Neutrophil (primary cell): ENCODE data around the gene PDZD8.

ENCODE experiments used
- H3K27ac ChIP-seq: fragments of 200-600 bp; sonication (generic); 2 replicates; pipeline ENCODE4 v1.5.1; 2016; ENCODE audit warnings: mild to moderate bottlenecking, moderate library complexity
- H3K27me3 ChIP-seq: fragments of 200-600 bp; sonication (generic); 2 replicates; pipeline ENCODE4 v1.6.0; 2016; ENCODE audit warnings: mild to moderate bottlenecking
- H3K36me3 ChIP-seq: fragments of 200-600 bp; sonication (generic); 2 replicates; pipeline ENCODE4 v1.5.1; 2017
- H3K4me1 ChIP-seq, 2 experiments: fragments of 200-600 bp in 1 of 2; sonication (generic) in 1 of 2; 1 replicate in 1 of 2; 2 replicates in 1 of 2; pipeline versions ENCODE4 v1.5.1 to v1.6.1; 2013 to 2016; ENCODE audit warnings: low read depth in 1 of 2, low read length in 1 of 2, mild to moderate bottlenecking in 1 of 2, moderate library complexity in 1 of 2; ENCODE audit not compliant: control insufficient read depth in 1 of 2, insufficient read depth in 1 of 2
- H3K4me3 ChIP-seq, 2 experiments: fragments of 200-600 bp in 1 of 2; sonication (generic) in 1 of 2; 1 replicate in 1 of 2; 2 replicates in 1 of 2; pipeline ENCODE4 v1.5.1; 2013 to 2016; ENCODE audit warnings: low read depth in 1 of 2, low read length in 1 of 2, mild to moderate bottlenecking in 1 of 2, moderate library complexity in 1 of 2
- H3K9me3 ChIP-seq: fragments of 200-600 bp; sonication (generic); 2 replicates; pipeline ENCODE4 v1.5.1; 2016
- TF ChIP-seq, protein P1 (sequence below): fragments of 200-600 bp; sonication (generic); IDR thresholded peaks from 2 replicates; pipeline ENCODE4 v1.5.1; 2016; ENCODE audit warnings: antibody characterized with exemption

PDZD8 gene, protein sequence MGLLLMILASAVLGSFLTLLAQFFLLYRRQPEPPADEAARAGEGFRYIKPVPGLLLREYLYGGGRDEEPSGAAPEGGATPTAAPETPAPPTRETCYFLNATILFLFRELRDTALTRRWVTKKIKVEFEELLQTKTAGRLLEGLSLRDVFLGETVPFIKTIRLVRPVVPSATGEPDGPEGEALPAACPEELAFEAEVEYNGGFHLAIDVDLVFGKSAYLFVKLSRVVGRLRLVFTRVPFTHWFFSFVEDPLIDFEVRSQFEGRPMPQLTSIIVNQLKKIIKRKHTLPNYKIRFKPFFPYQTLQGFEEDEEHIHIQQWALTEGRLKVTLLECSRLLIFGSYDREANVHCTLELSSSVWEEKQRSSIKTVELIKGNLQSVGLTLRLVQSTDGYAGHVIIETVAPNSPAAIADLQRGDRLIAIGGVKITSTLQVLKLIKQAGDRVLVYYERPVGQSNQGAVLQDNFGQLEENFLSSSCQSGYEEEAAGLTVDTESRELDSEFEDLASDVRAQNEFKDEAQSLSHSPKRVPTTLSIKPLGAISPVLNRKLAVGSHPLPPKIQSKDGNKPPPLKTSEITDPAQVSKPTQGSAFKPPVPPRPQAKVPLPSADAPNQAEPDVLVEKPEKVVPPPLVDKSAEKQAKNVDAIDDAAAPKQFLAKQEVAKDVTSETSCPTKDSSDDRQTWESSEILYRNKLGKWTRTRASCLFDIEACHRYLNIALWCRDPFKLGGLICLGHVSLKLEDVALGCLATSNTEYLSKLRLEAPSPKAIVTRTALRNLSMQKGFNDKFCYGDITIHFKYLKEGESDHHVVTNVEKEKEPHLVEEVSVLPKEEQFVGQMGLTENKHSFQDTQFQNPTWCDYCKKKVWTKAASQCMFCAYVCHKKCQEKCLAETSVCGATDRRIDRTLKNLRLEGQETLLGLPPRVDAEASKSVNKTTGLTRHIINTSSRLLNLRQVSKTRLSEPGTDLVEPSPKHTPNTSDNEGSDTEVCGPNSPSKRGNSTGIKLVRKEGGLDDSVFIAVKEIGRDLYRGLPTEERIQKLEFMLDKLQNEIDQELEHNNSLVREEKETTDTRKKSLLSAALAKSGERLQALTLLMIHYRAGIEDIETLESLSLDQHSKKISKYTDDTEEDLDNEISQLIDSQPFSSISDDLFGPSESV

DNA sequence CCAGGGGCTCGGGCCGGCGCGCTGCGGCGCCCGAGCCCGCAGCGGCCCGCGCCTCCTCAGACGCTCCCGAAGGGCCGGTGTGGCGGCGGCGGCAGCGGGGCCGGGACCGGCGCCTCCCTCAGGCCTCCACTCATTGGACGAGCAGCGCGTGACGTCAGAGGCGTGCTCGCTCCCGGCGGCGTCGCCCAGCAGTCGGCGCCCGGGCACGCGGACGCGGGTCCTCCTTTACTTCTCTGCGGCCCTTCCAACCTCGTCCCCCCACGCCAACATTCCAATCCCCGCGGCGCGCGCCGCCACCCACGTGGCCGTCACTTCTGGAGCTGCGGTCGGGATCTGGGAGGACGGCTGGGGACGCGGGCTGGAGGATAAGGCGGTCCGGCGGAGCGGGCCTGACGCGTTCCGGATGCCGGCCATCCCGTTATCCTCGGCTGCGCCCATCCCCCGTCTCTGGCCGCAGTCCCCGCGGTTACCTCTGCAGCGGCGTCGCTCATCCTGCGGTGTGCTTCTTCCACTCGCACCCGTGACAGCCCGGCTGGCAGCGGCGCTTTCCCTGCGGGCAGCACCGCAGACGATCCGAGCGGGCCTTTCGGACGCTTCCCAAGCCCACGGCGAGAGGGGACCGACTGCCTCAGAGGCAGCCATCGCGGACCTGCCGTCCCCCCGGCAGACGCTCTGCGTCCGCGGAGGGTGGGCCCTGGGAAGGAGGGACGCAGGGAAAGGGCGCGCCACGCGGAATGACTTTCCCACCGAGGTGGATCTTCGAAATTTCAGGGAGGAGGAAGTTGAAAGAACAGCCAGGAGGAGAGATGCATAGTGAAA lies at the start of gene PDZD8:
PDZD8 (minus strand) TSS at position 81 of the 819 bp plus-strand sequence. CDS start 213 bp downstream, outside the sequence.
- peak within 1 kb of the TSS; percentile 98 to 99 for H3K4me3 ChIP-seq
- no peaks in the 10 kb centered on the region for H3K36me3 ChIP-seq
- no peaks in the 10 kb centered on the region for H3K27me3 ChIP-seq
- peaks cover 32 to 39% of the 10 kb centered on the region in 2 experiments for H3K4me1 ChIP-seq
- peak within 1 kb of the TSS; percentile 96 for H3K27ac ChIP-seq
- TF ChIP-seq, protein P1, sequence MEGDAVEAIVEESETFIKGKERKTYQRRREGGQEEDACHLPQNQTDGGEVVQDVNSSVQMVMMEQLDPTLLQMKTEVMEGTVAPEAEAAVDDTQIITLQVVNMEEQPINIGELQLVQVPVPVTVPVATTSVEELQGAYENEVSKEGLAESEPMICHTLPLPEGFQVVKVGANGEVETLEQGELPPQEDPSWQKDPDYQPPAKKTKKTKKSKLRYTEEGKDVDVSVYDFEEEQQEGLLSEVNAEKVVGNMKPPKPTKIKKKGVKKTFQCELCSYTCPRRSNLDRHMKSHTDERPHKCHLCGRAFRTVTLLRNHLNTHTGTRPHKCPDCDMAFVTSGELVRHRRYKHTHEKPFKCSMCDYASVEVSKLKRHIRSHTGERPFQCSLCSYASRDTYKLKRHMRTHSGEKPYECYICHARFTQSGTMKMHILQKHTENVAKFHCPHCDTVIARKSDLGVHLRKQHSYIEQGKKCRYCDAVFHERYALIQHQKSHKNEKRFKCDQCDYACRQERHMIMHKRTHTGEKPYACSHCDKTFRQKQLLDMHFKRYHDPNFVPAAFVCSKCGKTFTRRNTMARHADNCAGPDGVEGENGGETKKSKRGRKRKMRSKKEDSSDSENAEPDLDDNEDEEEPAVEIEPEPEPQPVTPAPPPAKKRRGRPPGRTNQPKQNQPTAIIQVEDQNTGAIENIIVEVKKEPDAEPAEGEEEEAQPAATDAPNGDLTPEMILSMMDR = peak; percentile 32
- H3K9me3 ChIP-seq = no peaks in the 10 kb centered on the region

DNA sequence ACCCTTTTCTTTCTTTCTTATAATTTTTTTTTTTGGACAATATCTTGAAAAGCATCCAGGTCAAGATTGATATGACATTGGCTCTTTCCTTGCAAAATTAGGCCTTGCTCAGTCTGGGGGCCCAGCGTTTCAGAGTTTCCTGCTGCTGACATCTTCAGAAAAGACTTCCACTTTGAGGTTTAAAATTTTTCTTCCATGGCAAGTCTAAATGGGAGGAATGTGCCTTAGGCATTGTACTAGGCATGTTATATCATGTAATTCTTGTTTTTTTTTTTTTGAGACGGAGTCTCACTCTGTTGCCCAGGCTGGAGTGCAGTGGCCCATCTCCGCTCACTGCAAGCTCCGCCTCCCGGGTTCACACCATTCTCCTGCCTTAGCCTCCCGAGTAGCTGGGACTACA lies 48.9 kb upstream of the PDZD8 start:
- H3K27me3 ChIP-seq = no peaks in the 10 kb centered on the region
- TF ChIP-seq, protein P1 = no peak
- no peaks in the 10 kb centered on the region for H3K36me3 ChIP-seq
- H3K9me3 ChIP-seq = no peaks in the 10 kb centered on the region
- H3K27ac ChIP-seq = peak overlapping the region; percentile 65
- H3K4me3 ChIP-seq = no peak overlapping the region
- H3K4me1 ChIP-seq = peaks cover 65 to 68% of the 10 kb centered on the region in 2 experiments

DNA sequence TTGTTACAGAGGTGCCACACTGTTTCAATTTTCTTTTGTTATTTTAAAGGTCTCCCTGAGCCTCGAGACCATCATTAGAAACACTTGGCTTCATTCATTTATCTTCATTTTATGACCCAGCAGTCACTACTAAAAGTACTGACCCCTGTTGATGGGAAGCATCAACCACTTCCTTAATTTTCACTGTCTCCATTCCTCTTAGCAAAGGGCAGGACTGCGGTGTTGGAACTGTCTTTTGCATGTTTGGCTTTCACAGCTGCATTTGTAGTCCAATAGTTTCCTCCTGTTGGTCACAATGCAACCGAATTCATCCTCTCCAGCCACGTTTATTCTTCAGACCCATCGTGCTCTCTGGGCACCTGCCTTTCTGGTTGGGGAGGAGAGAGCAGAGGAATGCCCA lies 46.7 kb upstream of the PDZD8 start:
- Histone ChIP-seq H3K4me1 (peaks cover 72 to 76% of the 10 kb centered on the region in 2 experiments), H3K9me3 (no peaks in the 10 kb centered on the region), H3K27me3 (no peaks in the 10 kb centered on the region), H3K4me3 (no peak overlapping the region), H3K27ac (peak overlapping the region; percentile 65), H3K36me3 (no peaks in the 10 kb centered on the region)
- TF ChIP-seq, protein P1 = no peak

DNA sequence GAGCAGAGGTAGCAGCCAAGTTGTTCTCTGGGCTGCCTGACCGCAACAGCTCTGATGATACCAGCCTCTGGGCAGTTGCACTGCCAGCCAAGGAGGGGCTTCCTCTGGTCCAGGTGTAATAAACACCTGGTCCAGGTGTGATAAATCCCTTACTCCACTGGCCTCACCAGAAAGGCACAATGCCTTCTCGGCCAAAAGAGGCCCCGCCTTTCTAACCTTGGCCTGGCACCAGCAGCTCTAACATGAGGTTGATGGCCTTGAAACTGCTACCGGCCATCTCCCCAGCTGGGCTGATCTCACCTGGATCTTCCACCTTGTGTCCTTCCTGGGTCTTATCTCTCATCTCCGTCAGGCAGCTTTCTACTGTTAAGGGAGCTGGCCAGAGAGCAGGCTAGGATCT lies 45.5 kb upstream of the PDZD8 start:
- no peaks in the 10 kb centered on the region for H3K36me3 ChIP-seq
- H3K9me3 ChIP-seq = no peaks in the 10 kb centered on the region
- peak overlapping the region; percentile 65 for H3K27ac ChIP-seq
- H3K4me1 ChIP-seq = peaks cover 80 to 84% of the 10 kb centered on the region in 2 experiments
- TF ChIP-seq, protein P1 = no peak
- H3K27me3 ChIP-seq = no peaks in the 10 kb centered on the region
- H3K4me3 ChIP-seq = no peak overlapping the region
